ENCODE measurements around the gene JMJD8.
"Not testable (repeated sequence)": the region's sequence is repeated elsewhere in the genome, so short reads cannot be mapped to it uniquely, and the experiment has no call there.

The JMJD8 gene

GRCh38 chr16:708019-708418 is 23.9 kb upstream of the JMJD8 start:
- DNase-seq, result no peak

GRCh38 chr16:707062-707538 is 23.0 kb upstream of the JMJD8 start:
- DNase-seq, result no peak

- no peak for DNase-seq
These were observed 22.3 kb upstream of the JMJD8 start for GRCh38 chr16:706189-707061.

GRCh38 chr16:705431-706188 is 21.5 kb upstream of the JMJD8 start, which contains the start of gene FBXL16:
TSS of gene FBXL16 (minus strand) at chr16:705801. CDS start at chr16:697405, 8,396 bp downstream.
- peak; percentile 82 for DNase-seq

- no peak for DNase-seq
These were observed 20.6 kb upstream of the JMJD8 start for GRCh38 chr16:704552-705380.

- DNase-seq, result no peak
These were observed 19.9 kb upstream of the JMJD8 start for GRCh38 chr16:704047-704446.

GRCh38 chr16:703406-703805 is 19.3 kb upstream of the JMJD8 start:
- no peak for DNase-seq

GRCh38 chr16:702341-702740 is 18.2 kb upstream of the JMJD8 start:
- DNase-seq, result no peak

- DNase-seq, result no peak
These were observed 16.8 kb upstream of the JMJD8 start for GRCh38 chr16:700684-701584.

- no peak for DNase-seq
These were observed 15.0 kb upstream of the JMJD8 start for GRCh38 chr16:698911-699671.

GRCh38 chr16:695355-696089 is 11.4 kb upstream of the JMJD8 start:
- peak; percentile 74 for DNase-seq

GRCh38 chr16:694863-695354 is 10.8 kb upstream of the JMJD8 start:
- DNase-seq, result no peak

- no peak for DNase-seq
These were observed 10.2 kb upstream of the JMJD8 start for GRCh38 chr16:694187-694862.

- no peak for DNase-seq
These were observed 9.6 kb upstream of the JMJD8 start for GRCh38 chr16:693766-694165.

- no peak for DNase-seq
These were observed 9.2 kb upstream of the JMJD8 start for GRCh38 chr16:693364-693763.

- no peak for DNase-seq
These were observed 8.4 kb upstream of the JMJD8 start for GRCh38 chr16:692356-693108.

GRCh38 chr16:691242-691641 is 7.1 kb upstream of the JMJD8 start:
- not testable (repeated sequence) for DNase-seq

GRCh38 chr16:689175-689897 is 5.2 kb upstream of the JMJD8 start:
- DNase-seq, result no peak
